Subcutaneous abdominal adipose tissue (tissue), 5 donors: ENCODE measurements around the gene HLA-F.

Experiments used
- H3K27ac ChIP-seq: one replicate; pipeline ENCODE4 v1.7.0; 2013; ENCODE audit warnings: low read depth, mild to moderate bottlenecking, inconsistent platforms, low read length, moderate library complexity
- H3K27me3 ChIP-seq, 5 donors: one replicate each; pipeline ENCODE4 v1.7.0; 2013; ENCODE audit warnings: low read length in 5 of 5, inconsistent platforms in 1 of 5; ENCODE audit not compliant: control insufficient read depth in 5 of 5, insufficient read depth in 4 of 5
- H3K36me3 ChIP-seq, 5 donors: one replicate each; pipeline ENCODE4 v1.7.0; 2013; ENCODE audit warnings: low read length in 5 of 5; ENCODE audit not compliant: control insufficient read depth in 5 of 5, insufficient read depth in 5 of 5
- H3K4me1 ChIP-seq, 5 donors: one replicate each; pipeline ENCODE4 v1.7.0; 2013; ENCODE audit warnings: low read length in 5 of 5, mild to moderate bottlenecking in 3 of 5, moderate library complexity in 1 of 5; ENCODE audit not compliant: control insufficient read depth in 5 of 5, insufficient read depth in 5 of 5
- H3K4me3 ChIP-seq, 5 donors: one replicate each; pipeline ENCODE4 v1.7.0; 2013; ENCODE audit warnings: low read length in 5 of 5, low read depth in 1 of 5
- H3K9ac ChIP-seq, 5 donors: one replicate each; pipeline ENCODE4 v1.7.0; 2013; ENCODE audit warnings: low read length in 5 of 5, mild to moderate bottlenecking in 4 of 5, moderate library complexity in 3 of 5
- H3K9me3 ChIP-seq, 5 donors: one replicate each; pipeline ENCODE4 v1.7.0; 2013; ENCODE audit warnings: low read length in 5 of 5; ENCODE audit not compliant: control insufficient read depth in 5 of 5
- donor health status: healthy.
- donor health status: healthy.
- donor health status: healthy.
- donor health status: healthy.
- donor health status: healthy.

The HLA-F gene

GRCh38 chr6:29748391-29749307, 25.4 kb downstream of the HLA-F start:
- Histone ChIP-seq H3K9ac (peak overlapping the region in 4 of 5 donors; percentile 57 to 86 (median 70)), H3K27me3 (peaks cover 0 to 3% (median 0%) of the 10 kb centered on the region in 5 donors), H3K4me3 (peak overlapping the region; percentile 74 to 84 (median 78)), H3K9me3 (no peaks in the 10 kb centered on the region), H3K36me3 (peaks cover 0 to 15% (median 6%) of the 10 kb centered on the region in 5 donors), H3K27ac (peak overlapping the region; percentile 30), H3K4me1 (peaks cover 0 to 36% (median 34%) of the 10 kb centered on the region in 5 donors)

GRCh38 chr6:29749308-29749662, 26.1 kb downstream of the HLA-F start:
- H3K27me3 ChIP-seq, result peaks cover 0 to 3% (median 0%) of the 10 kb centered on the region in 5 donors
- H3K36me3 ChIP-seq, result peaks cover 0 to 8% (median 2%) of the 10 kb centered on the region in 5 donors
- no peaks in the 10 kb centered on the region for H3K9me3 ChIP-seq
- H3K9ac ChIP-seq, result peak overlapping the region in 2 of 5 donors; percentile 46 to 56
- peak overlapping the region; percentile 30 for H3K27ac ChIP-seq
- H3K4me3 ChIP-seq, result peak overlapping the region; percentile 44 to 84 (median 78)
- peaks cover 0 to 36% (median 34%) of the 10 kb centered on the region in 5 donors for H3K4me1 ChIP-seq

- H3K4me3 ChIP-seq, result peak overlapping the region; percentile 44 to 84 (median 78)
- H3K9me3 ChIP-seq, result no peaks in the 10 kb centered on the region
- H3K4me1 ChIP-seq, result peaks cover 0 to 36% (median 34%) of the 10 kb centered on the region in 5 donors
- peak overlapping the region in 2 of 5 donors; percentile 46 to 56 for H3K9ac ChIP-seq
- peaks cover 0 to 3% (median 0%) of the 10 kb centered on the region in 5 donors for H3K27me3 ChIP-seq
- no peak overlapping the region for H3K27ac ChIP-seq
- peaks cover 0 to 5% (median 0%) of the 10 kb centered on the region in 5 donors for H3K36me3 ChIP-seq
Observed at GRCh38 chr6:29749668-29750067, 26.4 kb downstream of the HLA-F start.

GRCh38 chr6:29750709-29751108, 27.5 kb downstream of the HLA-F start:
- H3K9ac ChIP-seq, result no peak overlapping the region
- H3K4me3 ChIP-seq, result no peak overlapping the region
- no peak overlapping the region for H3K27ac ChIP-seq
- peaks cover 0 to 3% (median 0%) of the 10 kb centered on the region in 5 donors for H3K27me3 ChIP-seq
- peaks cover 0 to 3% (median 0%) of the 10 kb centered on the region in 5 donors for H3K36me3 ChIP-seq
- H3K4me1 ChIP-seq, result peaks cover 0 to 36% (median 34%) of the 10 kb centered on the region in 5 donors
- no peaks in the 10 kb centered on the region for H3K9me3 ChIP-seq

GRCh38 chr6:29751480-29751879, 28.2 kb downstream of the HLA-F start:
- H3K9me3 ChIP-seq, result no peaks in the 10 kb centered on the region
- H3K4me1 ChIP-seq, result peaks cover 0 to 36% (median 34%) of the 10 kb centered on the region in 5 donors
- H3K36me3 ChIP-seq, result no peaks in the 10 kb centered on the region
- peak overlapping the region in 2 of 5 donors; percentile 59 to 72 for H3K4me3 ChIP-seq
- H3K9ac ChIP-seq, result peak overlapping the region in 1 of 5 donors; percentile 82
- peaks cover 0 to 7% (median 3%) of the 10 kb centered on the region in 5 donors for H3K27me3 ChIP-seq
- peak overlapping the region; percentile 90 for H3K27ac ChIP-seq

- H3K4me3 ChIP-seq, result peak overlapping the region; percentile 66 to 82 (median 81)
- no peaks in the 10 kb centered on the region for H3K9me3 ChIP-seq
- H3K27me3 ChIP-seq, result peaks cover 0 to 10% (median 3%) of the 10 kb centered on the region in 5 donors
- H3K4me1 ChIP-seq, result peaks cover 0 to 35% (median 32%) of the 10 kb centered on the region in 5 donors
- no peaks in the 10 kb centered on the region for H3K36me3 ChIP-seq
- H3K9ac ChIP-seq, result peak overlapping the region; percentile 53 to 86 (median 82)
- peak overlapping the region; percentile 90 for H3K27ac ChIP-seq
Observed at GRCh38 chr6:29752451-29753308, 29.4 kb downstream of the HLA-F start.

- peak overlapping the region in 1 of 5 donors; percentile 53 for H3K9ac ChIP-seq
- peaks cover 0 to 9% (median 3%) of the 10 kb centered on the region in 5 donors for H3K27me3 ChIP-seq
- peak overlapping the region; percentile 90 for H3K27ac ChIP-seq
- H3K4me1 ChIP-seq, result peaks cover 0 to 29% (median 26%) of the 10 kb centered on the region in 5 donors
- H3K36me3 ChIP-seq, result no peaks in the 10 kb centered on the region
- no peaks in the 10 kb centered on the region for H3K9me3 ChIP-seq
- peak overlapping the region in 4 of 5 donors; percentile 72 to 82 (median 82) for H3K4me3 ChIP-seq
Observed at GRCh38 chr6:29753309-29753644, 30.0 kb downstream of the HLA-F start.

- Histone ChIP-seq H3K27ac (no peak overlapping the region), H3K4me3 (no peak overlapping the region), H3K27me3 (peaks cover 0 to 12% (median 3%) of the 10 kb centered on the region in 5 donors), H3K9me3 (no peaks in the 10 kb centered on the region), H3K4me1 (peaks cover 0 to 17% (median 11%) of the 10 kb centered on the region in 5 donors), H3K9ac (no peak overlapping the region), H3K36me3 (no peaks in the 10 kb centered on the region)
Observed at GRCh38 chr6:29755295-29755871, 32.1 kb downstream of the HLA-F start.

GRCh38 chr6:29757282-29757681, 34.0 kb downstream of the HLA-F start:
- no peak overlapping the region for H3K27ac ChIP-seq
- peaks cover 0 to 11% (median 4%) of the 10 kb centered on the region in 5 donors for H3K4me1 ChIP-seq

More at GRCh38 chr6:29757282-29757681, 34.0 kb downstream of the HLA-F start:
- H3K36me3 ChIP-seq, result no peaks in the 10 kb centered on the region
- no peak overlapping the region for H3K9ac ChIP-seq
- H3K4me3 ChIP-seq, result no peak overlapping the region
- H3K27me3 ChIP-seq, result peaks cover 0 to 12% (median 3%) of the 10 kb centered on the region in 5 donors
- H3K9me3 ChIP-seq, result no peaks in the 10 kb centered on the region
